NT2/D1 (cell line): ENCODE data around the gene CD9.

Experiments used
- YY1 ChIP-seq: IDR thresholded peaks from 2 replicates; pipeline ENCODE4 v1.6.1; 2011; ENCODE audit not compliant: insufficient read length, insufficient read depth
- ZNF274 ChIP-seq: IDR thresholded peaks from 2 replicates; pipeline ENCODE4 v1.6.1; 2011; ENCODE audit warnings: mild to moderate bottlenecking, low read depth, low read length

DNA sequence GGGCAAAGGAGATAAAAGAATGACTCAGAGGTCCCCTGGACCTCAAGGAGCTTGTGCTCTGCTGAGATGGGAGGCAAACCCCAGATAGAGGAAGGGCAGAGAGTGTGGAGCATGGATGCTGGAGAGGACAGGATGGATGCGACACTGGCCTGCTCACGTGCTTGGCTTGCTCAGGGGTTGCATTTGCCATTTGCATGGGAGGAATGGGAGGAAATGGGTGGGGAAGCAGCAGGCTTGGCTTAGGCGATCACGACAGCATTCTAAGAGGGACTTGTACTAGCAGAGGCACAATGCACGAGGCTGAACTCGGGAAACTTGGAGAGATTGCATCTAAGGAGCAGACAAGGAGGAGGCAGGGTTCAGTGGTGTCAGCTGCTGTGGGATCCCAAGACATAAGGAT is 19.8 kb downstream of the CD9 start:
- TF ChIP-seq ZNF274 (no peak), YY1 (no peak)
